SH-SY5Y (cell line): ENCODE results near the gene DNAAF1.

Experiments used
- GATA2 ChIP-seq: IDR thresholded peaks from 2 replicates; pipeline ENCODE4 v1.6.1; 2011; ENCODE audit warnings: mild to moderate bottlenecking, low read depth, low read length
- GATA3 ChIP-seq: IDR thresholded peaks from 2 replicates; pipeline ENCODE4 v1.6.1; 2011; ENCODE audit warnings: low read depth, mild to moderate bottlenecking, low read length, moderate library complexity

DNA sequence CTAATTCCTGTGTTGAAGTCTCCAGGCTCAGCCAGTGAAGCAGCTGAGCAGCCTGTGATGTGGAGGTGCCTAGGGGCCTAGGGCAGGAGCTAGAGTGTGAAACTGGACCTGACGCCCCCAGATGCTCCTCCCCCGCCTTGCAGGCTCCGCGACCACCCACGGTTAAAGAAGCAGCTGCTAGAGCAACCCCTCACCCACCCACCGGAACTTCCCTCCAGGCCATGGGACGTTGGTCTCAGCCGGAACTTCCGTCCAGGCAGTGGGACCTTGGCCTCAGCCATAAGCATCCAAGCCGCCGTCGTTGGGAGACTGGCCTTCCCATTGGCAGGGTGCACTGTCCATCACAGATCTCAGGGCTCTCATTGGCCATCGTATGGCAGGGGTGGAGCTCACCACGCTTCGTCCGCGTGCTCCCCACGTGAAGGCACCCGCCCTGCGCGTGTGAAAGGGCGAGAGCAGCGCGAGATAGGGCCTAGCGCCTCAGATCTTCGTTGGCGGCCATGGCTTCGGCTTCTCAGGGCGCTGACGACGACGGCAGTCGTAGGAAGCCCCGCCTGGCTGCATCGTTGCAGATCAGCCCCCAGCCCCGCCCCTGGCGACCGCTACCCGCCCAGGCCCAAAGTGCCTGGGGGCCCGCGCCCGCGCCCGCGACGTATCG is 45.8 kb downstream of the DNAAF1 start, which contains the start of gene ADAD2:
- TF ChIP-seq GATA2 (no peak), GATA3 (no peak)
